ENCODE data around the gene PMVK.

Gene PMVK

GRCh38 chr1:154945962-154946850 is 9.7 kb upstream of the PMVK start:
- no peak for DNase-seq (ENCODE audit: low spot score)

GRCh38 chr1:154945160-154945961 is 8.8 kb upstream of the PMVK start:
- DNase-seq (ENCODE audit: low spot score): no peak

GRCh38 chr1:154944401-154945159 is 8.1 kb upstream of the PMVK start:
- no peak for DNase-seq (ENCODE audit: low spot score)

- peak; percentile 70 for DNase-seq (ENCODE audit: low spot score)
Observed at GRCh38 chr1:154943649-154944400, 7.3 kb upstream of the PMVK start.

- no peak for DNase-seq (ENCODE audit: low spot score)
Observed at GRCh38 chr1:154941333-154942013, 5.0 kb upstream of the PMVK start.

GRCh38 chr1:154940651-154941194 is 4.2 kb upstream of the PMVK start:
- DNase-seq (ENCODE audit: low spot score): no peak

- no peak for DNase-seq (ENCODE audit: low spot score)
Observed at GRCh38 chr1:154940213-154940560, 3.7 kb upstream of the PMVK start.

GRCh38 chr1:154938604-154939399 is 2.3 kb upstream of the PMVK start:
- DNase-seq (ENCODE audit: low spot score): no peak

- DNase-seq (ENCODE audit: low spot score): no peak
Observed at GRCh38 chr1:154937988-154938386, 1.5 kb upstream of the PMVK start.

GRCh38 chr1:154937085-154937987 is 817 bp upstream of the PMVK start:
- peak; percentile 97 for DNase-seq (ENCODE audit: low spot score)

- DNase-seq (ENCODE audit: low spot score): no peak
Observed at GRCh38 chr1:154935749-154936554, 567 bp downstream of the PMVK start.

- DNase-seq (ENCODE audit: low spot score): no peak
Observed at GRCh38 chr1:154934358-154934948, 2.1 kb downstream of the PMVK start.

GRCh38 chr1:154931940-154932487 is 4.5 kb downstream of the PMVK start:
- no peak for DNase-seq (ENCODE audit: low spot score)

GRCh38 chr1:154926201-154926600 is 10.3 kb downstream of the PMVK start:
- no peak for DNase-seq (ENCODE audit: low spot score)

GRCh38 chr1:154925335-154926170 is 11.0 kb downstream of the PMVK start:
- DNase-seq (ENCODE audit: low spot score): no peak

GRCh38 chr1:154923695-154924094 is 12.8 kb downstream of the PMVK start:
- no peak for DNase-seq (ENCODE audit: low spot score)

Data from Ammon's horn (tissue), 1 donor.